RKO (cell line): ENCODE measurements around the gene CACFD1.
A peak's percentile ranks its signal among the peaks of the same experiment; 100 is the strongest.

ENCODE experiments used
- DNase-seq: peaks from one replicate; pipeline ENCODE4 v3.0.0-alpha.2; 2016; ENCODE audit warnings: low spot score

The CACFD1 gene

GRCh38 chr9:133502112-133502511 lies 42.3 kb downstream of the CACFD1 start:
- DNase-seq = no peak

GRCh38 chr9:133505186-133505830 lies 45.5 kb downstream of the CACFD1 start:
- DNase-seq = no peak

- DNase-seq = no peak
Observed at GRCh38 chr9:133505901-133506652, 46.3 kb downstream of the CACFD1 start.

- peak; percentile 66 for DNase-seq
Observed at GRCh38 chr9:133506653-133507038, 46.9 kb downstream of the CACFD1 start.

- DNase-seq = no peak
Observed at GRCh38 chr9:133507246-133507965, 47.6 kb downstream of the CACFD1 start.

GRCh38 chr9:133508046-133508445 lies 48.3 kb downstream of the CACFD1 start:
- no peak for DNase-seq

GRCh38 chr9:133509179-133510083 lies 49.7 kb downstream of the CACFD1 start:
- DNase-seq = no peak

- no peak for DNase-seq
Observed at GRCh38 chr9:133510926-133511505, 51.2 kb downstream of the CACFD1 start.

GRCh38 chr9:133511607-133512006 lies 51.8 kb downstream of the CACFD1 start:
- no peak for DNase-seq

- DNase-seq = no peak
Observed at GRCh38 chr9:133512253-133513213, 52.8 kb downstream of the CACFD1 start.

- no peak for DNase-seq
Observed at GRCh38 chr9:133513214-133514100, 53.7 kb downstream of the CACFD1 start.

- no peak for DNase-seq
Observed at GRCh38 chr9:133514460-133515239, 54.9 kb downstream of the CACFD1 start.

GRCh38 chr9:133515240-133515610 lies 55.4 kb downstream of the CACFD1 start:
- no peak for DNase-seq

- no peak for DNase-seq
Observed at GRCh38 chr9:133515615-133516255, 56.0 kb downstream of the CACFD1 start.

- DNase-seq = no peak
Observed at GRCh38 chr9:133516256-133516960, 56.6 kb downstream of the CACFD1 start.

- DNase-seq = no peak
Observed at GRCh38 chr9:133516961-133517350, 57.2 kb downstream of the CACFD1 start.

- DNase-seq = no peak
Observed at GRCh38 chr9:133517711-133518110, 57.9 kb downstream of the CACFD1 start.

- DNase-seq = no peak
Observed at GRCh38 chr9:133518200-133518599, 58.4 kb downstream of the CACFD1 start.
